GM12801 (cell line): Measurements from ENCODE around the gene MCOLN2.

Source experiments
- CTCF ChIP-seq: IDR thresholded peaks from one replicate; pipeline ENCODE4 v1.5.1; 2011; ENCODE audit warnings: control low read depth; ENCODE audit not compliant: insufficient read length; ENCODE audit errors: extremely low read depth

MCOLN2 gene

GRCh38 chr1:84939151-84939550 is 57.8 kb downstream of the MCOLN2 start:
- no peak for TF ChIP-seq CTCF

- no peak for TF ChIP-seq CTCF
Measured at GRCh38 chr1:84936116-84936810, 60.6 kb downstream of the MCOLN2 start.

- no peak for TF ChIP-seq CTCF
Measured at GRCh38 chr1:84933011-84933611, 63.8 kb downstream of the MCOLN2 start.

- TF ChIP-seq CTCF = no peak
Measured at GRCh38 chr1:84930831-84931230, 66.1 kb downstream of the MCOLN2 start.

- no peak for TF ChIP-seq CTCF
Measured at GRCh38 chr1:84930329-84930728, 66.6 kb downstream of the MCOLN2 start.

GRCh38 chr1:84929581-84929980 is 67.3 kb downstream of the MCOLN2 start:
- TF ChIP-seq CTCF = no peak

- TF ChIP-seq CTCF = no peak
Measured at GRCh38 chr1:84928979-84929378, 67.9 kb downstream of the MCOLN2 start.
